Hepatocyte (in vitro differentiated cells): ENCODE measurements around the gene SLC13A2.
"Not testable (repeated sequence)": the region's sequence is repeated elsewhere in the genome, so short reads cannot be mapped to it uniquely, and the experiment has no call there.

Source experiments
- CTCF ChIP-seq: fragments of 200-600 bp; sonication (generic); IDR thresholded peaks from 2 replicates; pipeline ENCODE4 v1.5.1; 2016; ENCODE audit warnings: antibody characterized with exemption, mild to moderate bottlenecking; ENCODE audit not compliant: poor library complexity
- EZH2 ChIP-seq: fragments of 200-600 bp; sonication (generic); IDR thresholded peaks from 2 replicates; pipeline ENCODE4 v1.6.1; 2016; ENCODE audit warnings: antibody characterized with exemption, mild to moderate bottlenecking, borderline replicate concordance
- EZH2phosphoT487 ChIP-seq: fragments of 200-600 bp; sonication (generic); IDR thresholded peaks from one replicate; pipeline ENCODE4 v1.6.1; 2018; ENCODE audit warnings: antibody characterized with exemption, mild to moderate bottlenecking, low read depth, moderate library complexity; ENCODE audit not compliant: unreplicated experiment, severe bottlenecking

- not testable (repeated sequence) for TF ChIP-seq EZH2, CTCF, EZH2phosphoT487
Observed at GRCh38 chr17:28522281-28522680, 48.8 kb downstream of the SLC13A2 start.
